GM18508 (cell line): ENCODE results near the gene SETD6.
A peak's percentile ranks its signal among the peaks of the same experiment; 100 is the strongest.

ENCODE experiments used
- ATAC-seq: cut with Tn5 transposase; IDR thresholded peaks from one replicate; pipeline ENCODE4 v1.9.1; 2021; ENCODE audit warnings: moderate number of reproducible peaks; ENCODE audit not compliant: insufficient read depth, unreplicated experiment

The SETD6 gene

DNA sequence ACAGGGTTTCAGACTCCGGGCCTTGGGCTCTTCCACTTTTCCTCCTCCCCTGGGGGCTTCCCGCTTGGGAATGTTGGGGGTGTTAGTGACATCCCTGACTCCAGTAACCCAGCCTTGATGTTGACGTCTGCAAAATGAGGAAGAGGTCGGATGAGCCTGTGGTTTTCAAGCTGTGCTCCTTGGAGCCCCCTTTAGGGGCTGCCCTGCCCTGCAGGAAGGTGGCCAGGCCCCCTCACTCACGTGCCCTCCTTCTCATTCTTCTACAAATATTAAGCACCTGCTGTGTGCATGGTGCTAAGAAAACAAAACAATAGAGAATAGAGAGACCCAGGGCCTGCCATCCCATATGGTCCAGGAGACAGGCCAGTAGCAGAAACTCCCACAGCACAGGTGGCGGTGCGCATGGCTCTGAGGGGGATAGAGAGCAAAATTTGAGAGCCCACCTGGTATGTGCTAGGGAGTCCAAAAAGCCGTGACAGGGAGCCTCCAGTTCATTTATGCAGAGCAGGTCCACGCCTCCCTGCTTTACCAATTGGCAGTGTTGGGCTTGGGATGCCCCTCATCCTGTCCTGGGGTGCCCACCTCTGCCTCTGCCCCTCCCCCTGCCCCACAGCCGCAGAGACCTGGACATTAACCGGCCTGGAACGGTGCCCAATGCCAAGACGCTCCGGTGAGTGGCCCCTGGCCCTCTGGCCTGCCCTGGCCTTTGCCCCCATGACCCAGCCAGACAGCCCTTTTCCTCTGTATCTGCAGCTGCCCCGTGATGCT is 7.9 kb upstream of the SETD6 start:
- no peak for ATAC-seq

DNA sequence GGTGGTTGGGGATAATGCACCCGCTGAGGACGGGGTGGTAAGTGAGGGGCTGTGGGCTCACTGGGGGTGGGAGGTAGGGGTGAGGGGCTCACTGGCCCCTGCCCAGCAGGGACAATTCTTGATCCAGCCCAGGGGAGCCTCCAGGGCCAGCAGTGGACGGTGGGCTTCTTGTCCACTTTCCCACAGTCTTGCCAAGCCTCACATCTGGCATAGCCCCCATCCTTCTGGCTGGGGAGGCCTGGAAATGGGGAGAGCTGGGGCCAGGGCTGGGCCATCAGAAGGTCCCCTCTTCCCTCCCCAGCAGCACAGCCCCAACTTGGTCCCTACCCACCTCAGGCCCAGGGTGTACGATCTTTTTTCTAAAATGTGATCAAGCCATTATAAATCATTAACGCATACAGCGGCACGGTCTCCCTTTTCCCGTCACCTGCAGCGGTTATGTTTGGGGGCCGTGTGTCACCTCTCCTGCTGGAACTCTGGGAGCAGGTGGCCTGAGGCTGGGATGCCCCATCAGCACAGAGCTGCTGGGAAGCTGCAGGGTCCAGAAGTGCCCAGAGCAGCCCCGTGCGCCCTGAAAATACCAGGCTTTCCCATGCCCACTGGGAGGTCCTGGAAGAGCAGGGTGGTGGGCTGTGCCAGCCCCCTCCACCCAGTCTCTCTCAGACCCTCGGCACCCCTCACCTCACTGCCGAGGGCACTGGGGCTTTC is 7.2 kb upstream of the SETD6 start:
- no peak for ATAC-seq

DNA sequence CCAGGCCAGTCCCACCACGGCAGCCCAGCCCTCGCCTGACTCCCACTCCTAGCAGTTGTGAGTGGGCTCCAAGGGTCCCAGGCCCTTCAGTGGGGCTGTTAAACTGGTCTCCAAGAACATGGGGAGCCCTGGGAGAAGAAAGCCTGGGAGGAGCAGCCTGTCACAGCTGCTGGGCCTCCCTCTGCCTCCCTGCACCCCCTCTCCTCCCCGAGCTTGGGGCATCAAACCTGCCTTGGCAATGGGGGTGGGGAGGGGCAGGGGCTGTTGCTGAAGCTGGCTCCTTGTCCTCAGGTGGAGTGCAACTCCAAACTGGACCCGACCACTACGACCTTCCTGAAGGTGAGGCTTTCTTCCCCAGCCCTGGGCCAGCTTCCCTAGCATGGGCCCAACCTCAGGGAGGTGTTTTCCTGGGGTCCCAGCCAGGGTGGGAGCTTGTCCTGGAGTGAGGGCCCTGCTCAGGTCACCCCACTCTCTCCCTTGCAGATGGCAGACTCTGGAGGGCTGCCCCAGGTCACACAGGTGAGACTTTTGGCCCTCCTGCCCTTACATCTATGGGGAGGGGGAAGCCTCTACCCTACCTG is 6.6 kb upstream of the SETD6 start:
- no peak for ATAC-seq

DNA sequence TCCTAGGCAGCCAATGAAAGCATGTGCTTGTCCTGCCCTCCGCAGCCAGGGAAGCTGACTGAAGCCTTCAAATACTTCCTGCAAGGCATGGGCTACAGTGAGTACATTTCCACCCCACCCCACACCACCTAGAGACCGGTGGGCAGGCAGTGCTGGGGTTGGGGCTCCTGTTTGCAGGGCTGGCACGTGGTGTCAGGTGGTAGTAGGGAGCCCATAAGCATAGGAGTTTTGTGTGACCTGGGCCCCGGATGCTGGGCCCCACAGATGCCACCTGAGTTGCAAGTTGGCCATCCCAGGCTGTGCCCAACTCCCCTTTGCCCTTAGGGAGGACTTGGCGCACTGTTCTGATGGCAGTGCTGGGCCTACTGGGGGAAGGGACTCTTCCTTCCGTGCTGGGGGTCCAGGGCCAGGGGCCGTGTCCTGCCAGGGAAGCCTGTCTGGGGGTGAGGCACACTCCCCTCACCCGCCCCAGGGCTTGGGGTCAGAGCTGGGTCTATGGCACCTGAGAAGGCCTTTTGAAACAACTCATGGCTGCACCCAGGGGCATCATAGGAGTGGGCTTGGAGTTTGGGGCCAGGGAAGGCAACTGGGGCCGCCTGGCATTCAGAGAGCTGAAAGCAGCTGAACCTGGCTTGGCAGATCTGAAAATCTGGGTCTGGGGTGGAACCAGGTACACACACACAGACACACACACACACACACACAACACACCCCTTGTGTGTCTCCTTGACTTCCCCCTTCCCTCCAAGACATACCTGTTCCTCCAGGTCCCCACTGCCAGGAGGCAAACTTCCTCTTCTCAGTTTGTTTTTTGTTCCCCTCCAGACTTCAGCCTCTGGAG is 5.8 kb upstream of the SETD6 start:
- no peak for ATAC-seq

DNA sequence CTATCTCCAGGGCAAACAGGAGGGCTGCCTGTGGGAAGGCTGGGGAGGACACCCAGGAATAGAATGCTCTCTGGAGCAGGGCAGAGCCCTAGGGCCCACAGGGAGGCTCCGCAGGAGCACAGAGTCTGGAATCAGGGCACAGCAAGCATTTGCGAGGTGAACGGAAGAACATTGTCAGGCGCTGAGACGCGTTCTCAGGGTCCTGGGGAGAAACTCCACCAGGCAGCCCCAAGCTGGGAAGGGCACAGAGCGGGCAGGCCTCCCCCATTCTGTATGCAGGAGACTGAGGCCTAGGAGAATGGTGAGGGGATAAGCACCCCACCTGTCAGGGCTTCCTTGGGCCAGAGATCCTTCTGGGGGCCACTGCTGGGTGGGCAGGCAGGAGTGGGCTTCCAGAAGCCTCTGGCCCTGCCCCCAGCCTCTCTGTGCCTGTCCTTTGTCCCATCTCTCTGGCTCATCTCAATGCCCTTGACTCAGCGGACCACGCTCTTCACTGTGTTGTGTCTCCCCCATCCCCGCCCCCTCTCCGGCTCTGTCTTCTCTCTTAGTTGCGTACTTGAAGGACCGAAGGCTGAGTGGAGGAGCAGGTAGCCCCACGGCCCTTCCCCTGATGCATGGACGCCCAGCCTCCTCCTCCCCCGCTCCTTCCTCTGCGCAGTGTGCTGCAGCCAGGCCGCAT is 5.1 kb upstream of the SETD6 start:
- ATAC-seq = no peak

DNA sequence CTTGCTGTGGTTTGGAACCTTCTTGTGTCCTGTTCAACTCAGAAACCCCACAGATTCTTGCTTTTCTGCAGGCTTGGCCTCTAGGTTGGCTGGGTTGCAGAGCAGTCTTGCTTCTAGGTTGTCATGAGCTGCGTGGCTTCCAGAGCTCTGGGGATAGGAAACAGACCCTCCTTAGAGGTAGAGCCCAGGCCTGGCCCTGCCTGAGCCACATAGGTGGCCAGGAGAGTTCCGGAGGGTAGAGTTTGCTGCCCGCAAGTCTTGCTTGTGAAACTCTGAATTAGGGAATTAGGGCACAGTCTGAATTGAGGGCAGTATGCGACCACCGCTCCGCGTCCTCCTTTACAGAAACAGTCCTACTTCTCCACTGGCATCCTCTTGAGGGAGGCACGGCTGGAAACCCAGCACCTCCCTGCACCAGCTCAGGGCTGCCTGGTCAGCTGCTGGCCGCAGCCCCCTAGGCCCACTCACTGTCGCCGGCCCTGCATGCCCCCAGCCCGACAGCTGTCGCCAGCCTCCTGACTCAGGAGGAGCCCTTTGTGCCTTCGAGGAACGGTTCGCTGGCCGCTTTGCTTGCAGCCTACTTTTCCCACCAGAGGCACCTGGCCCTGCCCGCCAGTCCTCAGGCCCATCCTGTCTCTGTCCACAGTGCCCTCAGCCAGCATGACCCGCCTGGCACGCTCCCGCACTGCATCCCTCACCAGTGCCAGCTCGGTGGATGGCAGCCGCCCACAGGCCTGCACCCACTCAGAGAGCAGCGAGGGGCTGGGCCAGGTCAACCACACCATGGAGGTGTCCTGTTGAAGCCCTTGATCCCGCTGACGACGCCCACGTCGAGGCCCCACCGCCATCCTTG is 4.3 kb upstream of the SETD6 start:
- ATAC-seq = no peak

DNA sequence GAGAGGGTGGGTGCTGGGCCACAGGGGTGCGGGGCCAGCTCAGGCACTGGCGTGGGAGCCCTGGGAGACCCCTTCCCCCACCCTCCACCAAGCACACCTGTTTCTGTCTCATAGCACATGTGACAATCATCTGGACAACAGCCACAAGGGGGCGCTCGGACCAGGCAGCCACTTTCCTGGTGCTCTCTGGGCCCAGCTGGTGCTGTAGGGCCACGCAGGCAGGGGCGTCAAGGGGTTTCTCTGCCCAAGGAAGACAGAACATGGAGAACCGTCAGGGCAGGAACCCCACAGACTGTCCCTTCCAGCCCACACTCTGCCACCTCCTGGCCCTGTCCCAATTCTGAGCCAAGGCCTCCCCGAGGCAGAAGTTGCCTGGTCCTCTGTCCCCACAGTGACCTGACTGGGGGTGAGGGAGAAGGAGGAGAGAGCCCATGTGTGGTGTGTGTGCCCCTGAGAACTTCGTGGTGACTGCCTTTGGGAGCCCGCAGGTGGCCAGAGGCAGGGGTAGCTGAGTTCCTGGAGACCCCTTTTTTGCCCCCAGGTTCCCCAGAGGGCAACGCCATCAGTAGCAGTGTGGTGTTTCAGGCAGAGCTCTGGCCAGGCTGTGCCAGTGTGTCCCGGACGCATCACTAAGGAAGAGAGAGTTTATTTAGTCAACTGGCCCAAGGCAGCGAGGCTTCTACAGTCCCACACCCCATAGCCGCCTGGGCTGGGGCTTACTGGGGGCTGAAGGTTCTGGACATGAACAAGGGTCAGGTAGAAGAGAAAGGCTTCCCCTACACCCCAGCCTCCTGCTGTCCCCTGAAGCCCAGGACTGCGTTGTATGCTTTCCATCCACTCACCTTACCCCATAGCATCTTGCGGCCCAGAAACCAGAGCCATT is 3.1 kb upstream of the SETD6 start:
- no peak for ATAC-seq

DNA sequence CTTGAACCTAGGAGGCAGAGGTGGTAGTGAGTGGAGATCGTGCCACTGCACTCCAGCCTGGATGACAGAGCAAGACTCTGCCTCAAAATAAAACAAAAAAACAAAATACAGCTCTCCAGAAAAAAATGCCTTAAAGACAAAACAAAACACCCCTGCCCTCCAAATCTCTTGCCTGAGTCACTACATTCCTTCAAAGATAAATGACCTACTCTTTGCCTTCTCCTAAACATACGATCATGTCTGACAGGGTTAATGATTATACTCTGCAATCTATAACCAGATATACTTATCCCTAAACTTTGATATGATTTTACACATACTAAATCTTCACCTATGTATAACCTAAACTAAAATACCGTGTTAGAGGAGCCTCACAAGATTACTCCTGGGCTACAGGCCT is 1.4 kb upstream of the SETD6 start:
- no peak for ATAC-seq

DNA sequence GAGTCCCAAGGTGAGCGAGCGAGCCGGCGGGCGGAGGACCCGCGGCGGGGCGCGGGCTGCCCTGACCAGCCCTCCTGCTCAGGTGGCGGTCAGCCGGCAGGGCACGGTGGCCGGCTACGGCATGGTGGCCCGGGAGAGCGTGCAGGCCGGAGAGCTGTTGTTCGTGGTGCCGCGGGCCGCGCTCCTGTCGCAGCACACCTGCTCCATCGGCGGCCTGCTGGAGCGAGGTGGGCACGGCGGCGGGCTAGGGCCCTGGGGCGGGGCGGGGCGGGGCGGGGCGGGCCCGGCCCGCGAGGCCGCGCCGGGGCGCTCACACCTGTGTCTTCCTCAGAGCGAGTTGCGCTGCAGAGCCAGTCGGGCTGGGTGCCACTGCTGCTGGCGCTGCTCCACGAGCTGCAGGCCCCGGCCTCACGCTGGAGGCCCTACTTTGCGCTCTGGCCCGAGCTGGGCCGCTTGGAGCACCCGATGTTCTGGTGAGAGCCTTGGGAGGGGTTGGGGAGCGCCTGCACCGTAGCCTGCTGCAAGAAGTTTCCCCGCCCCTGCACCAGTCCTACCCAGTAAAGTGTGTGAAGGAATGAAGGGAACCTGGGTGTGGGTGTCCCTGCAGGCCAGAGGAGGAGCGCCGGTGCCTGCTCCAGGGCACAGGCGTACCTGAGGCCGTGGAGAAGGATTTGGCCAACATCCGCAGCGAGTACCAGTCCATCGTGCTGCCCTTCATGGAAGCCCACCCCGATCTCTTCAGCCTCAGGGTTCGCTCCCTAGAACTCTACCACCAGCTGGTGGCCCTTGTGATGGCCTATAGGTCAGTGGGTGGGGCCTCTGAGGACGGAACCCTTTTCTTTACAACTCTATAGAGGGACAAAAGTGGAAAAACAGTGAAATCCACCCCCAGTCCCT is 802 bp downstream of the SETD6 start:
- no peak for ATAC-seq

DNA sequence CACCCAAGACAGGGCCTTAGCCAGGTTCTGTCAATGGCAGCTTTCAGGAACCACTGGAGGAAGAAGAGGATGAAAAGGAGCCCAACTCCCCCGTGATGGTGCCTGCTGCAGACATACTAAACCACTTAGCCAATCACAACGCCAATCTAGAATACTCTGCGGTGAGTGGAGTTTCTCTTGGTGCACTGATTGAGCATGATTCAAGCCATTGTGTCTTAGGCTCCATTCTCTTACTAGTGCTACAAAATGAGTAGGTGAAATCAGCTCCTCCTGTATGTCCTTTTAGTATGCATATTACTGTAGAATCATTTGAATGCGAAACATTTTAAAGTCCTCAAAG is 1.4 kb downstream of the SETD6 start:
- no peak for ATAC-seq

DNA sequence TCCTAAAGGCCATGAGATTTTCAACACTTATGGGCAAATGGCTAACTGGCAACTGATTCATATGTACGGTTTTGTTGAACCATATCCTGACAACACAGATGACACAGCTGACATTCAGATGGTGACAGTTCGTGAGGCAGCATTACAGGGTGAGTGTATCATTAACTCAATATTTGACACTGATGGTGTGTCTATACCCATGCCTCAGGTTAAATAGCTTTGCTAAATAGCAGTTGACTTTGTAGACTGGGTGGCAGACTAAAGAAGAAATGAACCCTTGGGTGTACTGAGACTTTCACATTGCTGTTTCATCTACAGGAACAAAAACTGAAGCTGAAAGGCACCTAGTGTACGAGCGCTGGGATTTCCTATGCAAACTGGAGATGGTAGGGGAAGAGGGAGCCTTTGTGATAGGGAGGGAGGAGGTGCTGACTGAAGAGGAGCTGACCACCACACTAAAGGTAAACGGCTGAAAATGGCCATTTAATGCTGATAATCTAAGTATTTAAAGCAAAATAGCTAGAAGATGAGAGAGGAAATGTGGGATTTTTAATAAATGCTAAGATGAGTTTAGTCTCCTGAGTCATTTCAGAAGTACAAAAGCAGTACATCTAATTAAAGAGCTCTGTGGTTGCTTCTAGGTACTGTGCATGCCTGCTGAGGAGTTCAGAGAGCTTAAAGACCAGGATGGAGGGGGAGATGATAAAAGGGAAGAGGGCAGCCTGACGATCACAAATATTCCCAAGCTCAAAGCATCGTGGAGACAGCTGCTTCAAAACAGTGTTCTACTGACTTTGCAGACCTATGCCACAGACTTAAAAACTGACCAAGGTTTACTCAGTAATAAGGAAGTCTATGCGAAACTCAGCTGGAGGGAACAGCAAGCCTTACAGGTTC is 3.0 kb downstream of the SETD6 start:
- peak; percentile 49 for ATAC-seq

DNA sequence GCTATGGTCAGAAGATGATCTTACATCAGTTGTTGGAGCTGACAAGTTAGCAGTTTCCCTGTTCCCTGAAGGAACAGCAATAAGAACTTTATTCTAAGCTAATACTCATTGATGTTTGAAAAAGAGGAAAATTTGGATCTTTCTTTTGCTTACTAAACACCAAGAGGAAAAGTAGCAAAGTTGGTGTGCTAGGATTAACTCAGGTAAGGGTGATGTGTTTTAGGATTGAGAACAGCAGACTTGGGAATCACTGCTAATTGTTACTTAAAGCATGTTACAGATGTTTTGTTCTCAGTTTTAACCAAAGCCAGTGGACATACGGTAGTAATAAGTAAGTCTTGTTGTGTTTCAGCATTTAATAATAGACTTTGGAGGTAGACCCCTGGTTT is 3.7 kb downstream of the SETD6 start:
- no peak for ATAC-seq

DNA sequence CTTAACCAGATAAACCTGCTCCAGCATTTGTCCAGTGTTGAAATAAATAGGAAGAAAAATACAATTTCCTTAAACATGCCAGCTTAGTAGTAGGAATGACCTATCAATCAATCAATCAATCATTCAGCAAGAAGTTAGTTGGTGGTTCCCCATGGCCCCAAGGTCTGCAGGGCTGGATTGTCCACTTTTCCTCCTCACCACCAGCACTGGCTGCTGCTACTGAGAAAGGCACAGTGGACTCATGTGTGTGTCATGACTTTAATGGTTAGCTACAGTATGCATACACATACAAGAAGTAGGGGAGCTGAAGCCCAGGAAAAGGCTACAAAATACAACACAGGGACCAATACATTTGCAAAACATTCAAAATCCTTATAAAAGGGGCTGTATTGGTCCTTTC is 4.4 kb downstream of the SETD6 start:
- no peak for ATAC-seq

DNA sequence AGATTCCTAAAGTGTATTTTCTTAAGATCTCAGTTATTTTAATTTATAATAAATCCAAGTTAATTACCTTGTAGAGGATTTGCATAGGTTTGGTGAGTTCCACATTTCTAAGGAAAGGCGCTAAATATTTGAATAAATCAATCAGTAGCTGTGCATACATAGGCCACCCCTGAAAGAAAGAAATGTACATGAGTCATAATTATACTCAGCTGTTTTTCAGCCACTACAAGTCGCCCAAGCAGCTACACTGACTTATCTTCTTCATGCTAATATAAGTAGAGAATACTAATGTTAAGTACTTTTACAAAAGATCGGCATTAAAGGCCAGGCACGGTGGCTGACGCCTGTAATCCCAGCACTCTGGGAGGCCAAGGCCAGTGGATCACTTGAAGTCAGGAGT is 14.9 kb downstream of the SETD6 start:
- ATAC-seq = no peak

DNA sequence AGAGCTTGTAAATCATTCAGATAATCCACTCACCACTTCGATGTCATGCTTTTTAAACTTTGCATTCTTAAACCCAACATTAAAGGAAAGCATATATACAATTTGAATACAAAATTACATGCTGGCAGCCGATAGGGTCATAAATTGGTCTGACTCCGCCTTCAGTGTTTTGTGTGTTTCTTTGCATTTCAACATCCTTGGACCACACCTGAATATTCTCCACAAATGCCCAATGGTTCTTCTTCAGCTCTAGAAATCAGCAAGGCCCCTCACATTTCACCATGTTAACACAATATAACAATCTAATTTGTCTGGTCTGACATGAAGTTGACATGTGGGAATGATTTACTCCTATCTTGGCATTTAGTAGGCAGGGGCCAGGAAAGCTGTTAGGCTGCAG is 17.1 kb downstream of the SETD6 start:
- no peak for ATAC-seq

DNA sequence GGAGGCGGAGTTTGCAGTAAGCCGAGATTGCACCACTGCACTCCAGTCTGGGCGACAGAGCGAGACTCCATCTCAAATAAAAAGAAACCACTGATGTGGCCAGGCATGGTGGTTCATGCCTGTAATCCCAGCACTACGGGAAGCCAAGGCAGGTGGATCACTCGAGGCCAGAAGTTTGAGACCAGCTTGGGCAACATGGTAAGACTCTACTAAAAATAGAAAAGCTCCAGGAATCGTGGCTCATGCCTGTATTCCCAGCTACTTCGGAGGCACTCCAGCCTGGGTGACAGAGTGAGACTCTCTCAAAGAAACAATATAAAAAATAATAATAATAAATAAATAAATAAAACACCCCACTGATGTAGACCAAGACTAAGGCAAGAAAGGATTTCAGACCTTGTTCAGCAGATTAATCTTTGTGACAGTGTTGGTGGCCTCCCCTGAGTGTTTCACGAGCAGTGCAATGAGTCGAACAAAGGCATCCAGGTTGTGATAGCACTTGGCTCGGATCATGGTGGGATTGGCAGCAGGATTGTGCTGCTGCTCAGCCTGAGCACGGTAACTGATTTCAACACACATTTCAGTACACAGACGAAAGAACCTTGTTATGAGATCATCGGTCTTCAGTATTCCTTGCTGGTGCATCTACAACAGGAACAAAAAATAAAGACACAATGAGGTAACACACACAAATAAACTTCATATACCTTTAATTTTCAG is 18.6 kb downstream of the SETD6 start:
- no peak for ATAC-seq
